ENCODE data around the gene TAF4. TPM values are rescaled to one million over a fixed set of nuclear protein-coding genes. Genes with fewer than 3 reads are reported as not detected.
A peak's percentile ranks its signal among the peaks of the same experiment; 100 is the strongest.

TAF4 gene
- total and polyA plus RNA-seq, 2 of the 13 experiments (the other 11 are each of a cell fraction or from before 2014, with no cell fraction given) = 5.9 to 12.0 TPM

DNA sequence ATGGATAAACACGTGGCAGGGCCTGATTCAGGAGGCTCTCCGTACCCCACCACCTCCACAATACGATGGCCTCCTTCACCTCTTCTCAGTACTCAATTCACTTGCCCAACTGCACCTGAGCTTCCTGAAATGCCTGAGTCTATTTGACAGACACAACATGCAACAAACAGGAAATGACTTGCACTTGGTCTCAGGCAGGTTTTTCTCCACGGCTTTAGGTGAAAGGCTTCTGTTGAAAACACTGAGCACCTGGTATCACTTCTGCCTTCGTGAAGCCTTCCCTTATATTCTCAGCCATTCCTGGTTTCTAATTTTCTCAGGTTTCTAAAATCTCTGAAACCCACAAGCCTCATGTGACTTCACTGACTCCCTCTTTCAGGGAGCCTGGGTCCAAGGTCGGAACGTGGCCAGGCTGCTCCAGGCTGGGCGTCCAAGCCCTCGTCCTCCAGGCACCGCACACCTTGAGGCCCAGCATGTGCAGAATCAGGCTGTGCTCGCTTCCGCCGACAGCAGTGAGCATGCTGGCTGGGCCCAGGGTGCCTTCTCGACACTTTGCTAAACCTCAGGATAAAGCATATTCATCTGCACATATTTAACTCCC lies 34.7 kb downstream of the TAF4 start (continued):
- TF ChIP-seq, protein P1, sequence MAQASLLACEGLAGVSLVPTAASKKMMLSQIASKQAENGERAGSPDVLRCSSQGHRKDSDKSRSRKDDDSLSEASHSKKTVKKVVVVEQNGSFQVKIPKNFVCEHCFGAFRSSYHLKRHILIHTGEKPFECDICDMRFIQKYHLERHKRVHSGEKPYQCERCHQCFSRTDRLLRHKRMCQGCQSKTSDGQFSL (CRISPR knock-in tag; IDR thresholded peaks at IDR 0.05) = no peak
- peak; percentile 67; the same call in 1 of the 2 replicates for TF ChIP-seq ZNF563 (CRISPR knock-in tag; IDR thresholded peaks at IDR 0.05)
- TF ChIP-seq MIER2 (CRISPR knock-in tag; IDR thresholded peaks at IDR 0.05) = no peak
- TF ChIP-seq MAZ (IDR thresholded peaks at IDR 0.05; ENCODE audit: borderline replicate concordance, low read depth, low read length) = no peak
- TF ChIP-seq MAZ (CRISPR knock-in tag; IDR thresholded peaks at IDR 0.05; ENCODE audit: low read depth) = no peak
- TF ChIP-seq CENPX (CRISPR knock-in tag; IDR thresholded peaks at IDR 0.05) = no peak
- no peak for TF ChIP-seq SMC3 (IDR thresholded peaks at IDR 0.05; ENCODE audit: low read length)
- TF ChIP-seq ATRX (CRISPR knock-in tag; IDR thresholded peaks at IDR 0.05; ENCODE audit: borderline replicate concordance) = no peak
- no peak for TF ChIP-seq RFX1 (IDR thresholded peaks at IDR 0.05)
- TF ChIP-seq KAT8 (CRISPR knock-in tag; IDR thresholded peaks at IDR 0.05) = 0 out of 2 replicates have a peak, but pooled peaks have one; percentile 32
- TF ChIP-seq NR2F6 (IDR thresholded peaks at IDR 0.05) = no peak
- peak; percentile 55 for TF ChIP-seq NR2F6 (CRISPR knock-in tag; IDR thresholded peaks at IDR 0.05)
- no peak for TF ChIP-seq ZBTB42 (CRISPR knock-in tag; IDR thresholded peaks at IDR 0.05)
- TF ChIP-seq, protein P2, sequence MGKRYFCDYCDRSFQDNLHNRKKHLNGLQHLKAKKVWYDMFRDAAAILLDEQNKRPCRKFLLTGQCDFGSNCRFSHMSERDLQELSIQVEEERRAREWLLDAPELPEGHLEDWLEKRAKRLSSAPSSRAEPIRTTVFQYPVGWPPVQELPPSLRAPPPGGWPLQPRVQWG (CRISPR knock-in tag; IDR thresholded peaks at IDR 0.05; ENCODE audit: borderline replicate concordance, low read depth) = no peak
- peak; percentile 50 for TF ChIP-seq MED1 (CRISPR knock-in tag; IDR thresholded peaks at IDR 0.05)
- TF ChIP-seq ZEB1 (IDR thresholded peaks at IDR 0.05; ENCODE audit: insufficient replicate concordance, low read depth) = no peak
- no peak for TF ChIP-seq ZNF570 (CRISPR knock-in tag; IDR thresholded peaks at IDR 0.05; ENCODE audit: borderline replicate concordance)
- no peak for TF ChIP-seq ZNF337 (CRISPR knock-in tag; IDR thresholded peaks at IDR 0.05; ENCODE audit: borderline replicate concordance, low read depth)
- TF ChIP-seq, protein P3, sequence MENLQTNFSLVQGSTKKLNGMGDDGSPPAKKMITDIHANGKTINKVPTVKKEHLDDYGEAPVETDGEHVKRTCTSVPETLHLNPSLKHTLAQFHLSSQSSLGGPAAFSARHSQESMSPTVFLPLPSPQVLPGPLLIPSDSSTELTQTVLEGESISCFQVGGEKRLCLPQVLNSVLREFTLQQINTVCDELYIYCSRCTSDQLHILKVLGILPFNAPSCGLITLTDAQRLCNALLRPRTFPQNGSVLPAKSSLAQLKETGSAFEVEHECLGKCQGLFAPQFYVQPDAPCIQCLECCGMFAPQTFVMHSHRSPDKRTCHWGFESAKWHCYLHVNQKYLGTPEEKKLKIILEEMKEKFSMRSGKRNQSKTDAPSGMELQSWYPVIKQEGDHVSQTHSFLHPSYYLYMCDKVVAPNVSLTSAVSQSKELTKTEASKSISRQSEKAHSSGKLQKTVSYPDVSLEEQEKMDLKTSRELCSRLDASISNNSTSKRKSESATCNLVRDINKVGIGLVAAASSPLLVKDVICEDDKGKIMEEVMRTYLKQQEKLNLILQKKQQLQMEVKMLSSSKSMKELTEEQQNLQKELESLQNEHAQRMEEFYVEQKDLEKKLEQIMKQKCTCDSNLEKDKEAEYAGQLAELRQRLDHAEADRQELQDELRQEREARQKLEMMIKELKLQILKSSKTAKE (CRISPR knock-in tag; IDR thresholded peaks at IDR 0.05; ENCODE audit: borderline replicate concordance) = peak; percentile 69
- TF ChIP-seq, protein P4, sequence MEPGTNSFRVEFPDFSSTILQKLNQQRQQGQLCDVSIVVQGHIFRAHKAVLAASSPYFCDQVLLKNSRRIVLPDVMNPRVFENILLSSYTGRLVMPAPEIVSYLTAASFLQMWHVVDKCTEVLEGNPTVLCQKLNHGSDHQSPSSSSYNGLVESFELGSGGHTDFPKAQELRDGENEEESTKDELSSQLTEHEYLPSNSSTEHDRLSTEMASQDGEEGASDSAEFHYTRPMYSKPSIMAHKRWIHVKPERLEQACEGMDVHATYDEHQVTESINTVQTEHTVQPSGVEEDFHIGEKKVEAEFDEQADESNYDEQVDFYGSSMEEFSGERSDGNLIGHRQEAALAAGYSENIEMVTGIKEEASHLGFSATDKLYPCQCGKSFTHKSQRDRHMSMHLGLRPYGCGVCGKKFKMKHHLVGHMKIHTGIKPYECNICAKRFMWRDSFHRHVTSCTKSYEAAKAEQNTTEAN (CRISPR knock-in tag; conservative IDR thresholded peaks at IDR 0.05) = 0 out of 2 replicates have a peak, but pooled peaks have one; percentile 27

All from HepG2 (cell line).